C4-2B (cell line): ENCODE measurements around the gene BEAN1.

Experiments
- CTCF ChIP-seq: fragments of 450-650 bp; conservative IDR thresholded peaks from 2 replicates; pipeline ENCODE4 v1.5.1; 2017; ENCODE audit warnings: mild to moderate bottlenecking
- ZFX ChIP-seq: fragments of 450-650 bp; IDR thresholded peaks from 2 replicates; pipeline ENCODE4 v1.6.1; 2017

DNA sequence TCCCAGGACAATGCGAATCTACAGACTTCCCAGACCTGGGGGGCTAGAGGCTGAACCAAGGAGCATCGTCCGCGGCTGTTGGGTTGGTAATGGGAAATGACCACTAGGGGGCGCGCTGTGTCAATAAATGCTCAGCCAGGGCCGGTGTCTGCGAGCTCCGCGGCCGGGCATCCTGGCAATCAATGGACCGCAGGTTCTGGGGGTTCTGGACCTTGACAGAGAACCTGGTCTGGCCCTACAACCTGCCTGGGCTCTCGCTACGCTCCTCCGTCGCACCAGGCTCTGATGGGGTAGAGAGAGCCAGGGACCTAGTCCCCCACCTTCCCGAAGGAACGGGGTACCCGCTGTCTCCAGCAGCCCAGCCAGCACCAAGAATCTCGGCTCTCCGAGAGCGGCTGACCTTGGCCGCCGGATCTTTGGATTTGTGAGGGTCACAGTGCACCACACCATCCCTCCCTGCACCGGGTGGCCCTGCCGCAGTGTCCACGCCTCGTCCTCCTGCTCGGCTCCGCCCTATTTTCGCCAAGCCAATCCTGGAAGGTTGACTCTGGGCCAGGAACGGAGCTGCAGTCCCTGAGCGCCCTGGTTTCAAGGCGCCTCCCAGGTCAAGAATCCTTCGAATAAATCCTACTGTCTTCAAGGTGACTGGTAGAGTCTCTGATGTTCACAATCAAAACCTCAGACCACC lies 20.4 kb upstream of the BEAN1 start:
- TF ChIP-seq ZFX, result no peak
- TF ChIP-seq CTCF, result peak; percentile 88
